VCaP (cell line): ENCODE data around the gene SMIM15.
"Not testable (repeated sequence)": the region's sequence is repeated elsewhere in the genome, so short reads cannot be mapped to it uniquely, and the experiment has no call there.

Source experiments
- H3K27ac ChIP-seq: fragments of 450-650 bp; 2 replicates; pipeline ENCODE4 v1.5.1; 2017
- CTCF ChIP-seq: fragments of 450-650 bp; conservative IDR thresholded peaks from 2 replicates; pipeline ENCODE4 v1.5.1; 2017; ENCODE audit warnings: mild to moderate bottlenecking, moderate library complexity

Gene SMIM15

GRCh38 chr5:61162010-61162831, at the start of gene SMIM15:
SMIM15 (minus strand) TSS chr5:61162468; CDS start chr5:61160171, 2,297 bp downstream.
- peak within 1 kb of the TSS; percentile 90 for H3K27ac ChIP-seq
- no peak for TF ChIP-seq CTCF

GRCh38 chr5:61207884-61208283, 45.6 kb upstream of the SMIM15 start:
- no peak overlapping the region for H3K27ac ChIP-seq
- TF ChIP-seq CTCF, result no peak

- no peak for TF ChIP-seq CTCF
These were observed 42.7 kb upstream of the SMIM15 start for GRCh38 chr5:61205013-61205412.

GRCh38 chr5:61202213-61202612, 39.9 kb upstream of the SMIM15 start:
- no peak for TF ChIP-seq CTCF
- H3K27ac ChIP-seq, result no peak overlapping the region

More at GRCh38 chr5:61205013-61205412, 42.7 kb upstream of the SMIM15 start:
- H3K27ac ChIP-seq, result no peak overlapping the region

- TF ChIP-seq CTCF, result no peak
- H3K27ac ChIP-seq, result no peak overlapping the region
These were observed 38.4 kb upstream of the SMIM15 start for GRCh38 chr5:61200582-61201155.

GRCh38 chr5:61198606-61199005, 36.3 kb upstream of the SMIM15 start:
- H3K27ac ChIP-seq, result no peak overlapping the region
- TF ChIP-seq CTCF, result no peak

- H3K27ac ChIP-seq, result not testable (repeated sequence)
These were observed 25.6 kb upstream of the SMIM15 start for GRCh38 chr5:61187826-61188225.

GRCh38 chr5:61187352-61187751, 25.1 kb upstream of the SMIM15 start:
- not testable (repeated sequence) for H3K27ac ChIP-seq
